ENCODE measurements around the gene VGLL4.

DNA sequence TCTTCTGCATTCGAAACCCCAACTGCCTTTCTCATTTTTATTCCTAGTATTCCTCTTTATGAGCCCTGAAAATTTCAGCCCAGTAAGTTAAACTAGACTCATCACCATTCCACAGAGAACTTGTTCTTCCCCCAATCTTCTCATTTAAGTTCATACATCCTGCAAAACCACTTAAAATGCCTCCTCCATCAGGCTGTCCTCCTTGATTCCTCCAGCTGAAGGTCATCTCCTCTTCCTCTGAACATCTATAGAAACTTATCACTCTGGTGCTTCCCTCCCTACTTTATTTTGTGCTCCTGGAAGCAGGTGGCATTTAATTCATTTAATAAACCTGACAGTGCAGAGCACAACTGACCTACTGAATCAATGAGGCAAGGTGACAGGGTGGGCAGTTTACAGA is 38.3 kb downstream of the VGLL4 start:
- no peak for TF ChIP-seq POLR2A (IDR thresholded peaks at IDR 0.05; ENCODE audit: low read length)
- no peak for TF ChIP-seq RARB (CRISPR knock-in tag; IDR thresholded peaks at IDR 0.05)
- TF ChIP-seq, protein P1, sequence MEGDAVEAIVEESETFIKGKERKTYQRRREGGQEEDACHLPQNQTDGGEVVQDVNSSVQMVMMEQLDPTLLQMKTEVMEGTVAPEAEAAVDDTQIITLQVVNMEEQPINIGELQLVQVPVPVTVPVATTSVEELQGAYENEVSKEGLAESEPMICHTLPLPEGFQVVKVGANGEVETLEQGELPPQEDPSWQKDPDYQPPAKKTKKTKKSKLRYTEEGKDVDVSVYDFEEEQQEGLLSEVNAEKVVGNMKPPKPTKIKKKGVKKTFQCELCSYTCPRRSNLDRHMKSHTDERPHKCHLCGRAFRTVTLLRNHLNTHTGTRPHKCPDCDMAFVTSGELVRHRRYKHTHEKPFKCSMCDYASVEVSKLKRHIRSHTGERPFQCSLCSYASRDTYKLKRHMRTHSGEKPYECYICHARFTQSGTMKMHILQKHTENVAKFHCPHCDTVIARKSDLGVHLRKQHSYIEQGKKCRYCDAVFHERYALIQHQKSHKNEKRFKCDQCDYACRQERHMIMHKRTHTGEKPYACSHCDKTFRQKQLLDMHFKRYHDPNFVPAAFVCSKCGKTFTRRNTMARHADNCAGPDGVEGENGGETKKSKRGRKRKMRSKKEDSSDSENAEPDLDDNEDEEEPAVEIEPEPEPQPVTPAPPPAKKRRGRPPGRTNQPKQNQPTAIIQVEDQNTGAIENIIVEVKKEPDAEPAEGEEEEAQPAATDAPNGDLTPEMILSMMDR (IDR thresholded peaks at IDR 0.05) = no peak
- TF ChIP-seq TFCP2L1 (CRISPR knock-in tag; IDR thresholded peaks at IDR 0.05) = no peak
- TF ChIP-seq EP300 (IDR thresholded peaks at IDR 0.05) = no peak
- TF ChIP-seq CHD2 (IDR thresholded peaks at IDR 0.05; ENCODE audit: low read length, partially characterized antibody) = no peak
- no peak for TF ChIP-seq JUNB (IDR thresholded peaks at IDR 0.05)
- TF ChIP-seq, protein P2, sequence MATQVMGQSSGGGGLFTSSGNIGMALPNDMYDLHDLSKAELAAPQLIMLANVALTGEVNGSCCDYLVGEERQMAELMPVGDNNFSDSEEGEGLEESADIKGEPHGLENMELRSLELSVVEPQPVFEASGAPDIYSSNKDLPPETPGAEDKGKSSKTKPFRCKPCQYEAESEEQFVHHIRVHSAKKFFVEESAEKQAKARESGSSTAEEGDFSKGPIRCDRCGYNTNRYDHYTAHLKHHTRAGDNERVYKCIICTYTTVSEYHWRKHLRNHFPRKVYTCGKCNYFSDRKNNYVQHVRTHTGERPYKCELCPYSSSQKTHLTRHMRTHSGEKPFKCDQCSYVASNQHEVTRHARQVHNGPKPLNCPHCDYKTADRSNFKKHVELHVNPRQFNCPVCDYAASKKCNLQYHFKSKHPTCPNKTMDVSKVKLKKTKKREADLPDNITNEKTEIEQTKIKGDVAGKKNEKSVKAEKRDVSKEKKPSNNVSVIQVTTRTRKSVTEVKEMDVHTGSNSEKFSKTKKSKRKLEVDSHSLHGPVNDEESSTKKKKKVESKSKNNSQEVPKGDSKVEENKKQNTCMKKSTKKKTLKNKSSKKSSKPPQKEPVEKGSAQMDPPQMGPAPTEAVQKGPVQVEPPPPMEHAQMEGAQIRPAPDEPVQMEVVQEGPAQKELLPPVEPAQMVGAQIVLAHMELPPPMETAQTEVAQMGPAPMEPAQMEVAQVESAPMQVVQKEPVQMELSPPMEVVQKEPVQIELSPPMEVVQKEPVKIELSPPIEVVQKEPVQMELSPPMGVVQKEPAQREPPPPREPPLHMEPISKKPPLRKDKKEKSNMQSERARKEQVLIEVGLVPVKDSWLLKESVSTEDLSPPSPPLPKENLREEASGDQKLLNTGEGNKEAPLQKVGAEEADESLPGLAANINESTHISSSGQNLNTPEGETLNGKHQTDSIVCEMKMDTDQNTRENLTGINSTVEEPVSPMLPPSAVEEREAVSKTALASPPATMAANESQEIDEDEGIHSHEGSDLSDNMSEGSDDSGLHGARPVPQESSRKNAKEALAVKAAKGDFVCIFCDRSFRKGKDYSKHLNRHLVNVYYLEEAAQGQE (IDR thresholded peaks at IDR 0.05) = no peak
- TF ChIP-seq, protein P3, sequence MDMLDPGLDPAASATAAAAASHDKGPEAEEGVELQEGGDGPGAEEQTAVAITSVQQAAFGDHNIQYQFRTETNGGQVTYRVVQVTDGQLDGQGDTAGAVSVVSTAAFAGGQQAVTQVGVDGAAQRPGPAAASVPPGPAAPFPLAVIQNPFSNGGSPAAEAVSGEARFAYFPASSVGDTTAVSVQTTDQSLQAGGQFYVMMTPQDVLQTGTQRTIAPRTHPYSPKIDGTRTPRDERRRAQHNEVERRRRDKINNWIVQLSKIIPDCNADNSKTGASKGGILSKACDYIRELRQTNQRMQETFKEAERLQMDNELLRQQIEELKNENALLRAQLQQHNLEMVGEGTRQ (IDR thresholded peaks at IDR 0.05) = no peak
- peak; percentile 73 for TF ChIP-seq ZFP36 (IDR thresholded peaks at IDR 0.05; ENCODE audit: borderline replicate concordance, partially characterized antibody)
- TF ChIP-seq CHD4 (IDR thresholded peaks at IDR 0.05; ENCODE audit: borderline replicate concordance) = no peak
- TF ChIP-seq, protein P4, sequence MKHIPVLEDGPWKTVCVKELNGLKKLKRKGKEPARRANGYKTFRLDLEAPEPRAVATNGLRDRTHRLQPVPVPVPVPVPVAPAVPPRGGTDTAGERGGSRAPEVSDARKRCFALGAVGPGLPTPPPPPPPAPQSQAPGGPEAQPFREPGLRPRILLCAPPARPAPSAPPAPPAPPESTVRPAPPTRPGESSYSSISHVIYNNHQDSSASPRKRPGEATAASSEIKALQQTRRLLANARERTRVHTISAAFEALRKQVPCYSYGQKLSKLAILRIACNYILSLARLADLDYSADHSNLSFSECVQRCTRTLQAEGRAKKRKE (CRISPR knock-in tag; IDR thresholded peaks at IDR 0.05; ENCODE audit: low read depth) = no peak
- no peak for TF ChIP-seq MYC (IDR thresholded peaks at IDR 0.05; ENCODE audit: borderline replicate concordance, low read length)
- TF ChIP-seq, protein P5, sequence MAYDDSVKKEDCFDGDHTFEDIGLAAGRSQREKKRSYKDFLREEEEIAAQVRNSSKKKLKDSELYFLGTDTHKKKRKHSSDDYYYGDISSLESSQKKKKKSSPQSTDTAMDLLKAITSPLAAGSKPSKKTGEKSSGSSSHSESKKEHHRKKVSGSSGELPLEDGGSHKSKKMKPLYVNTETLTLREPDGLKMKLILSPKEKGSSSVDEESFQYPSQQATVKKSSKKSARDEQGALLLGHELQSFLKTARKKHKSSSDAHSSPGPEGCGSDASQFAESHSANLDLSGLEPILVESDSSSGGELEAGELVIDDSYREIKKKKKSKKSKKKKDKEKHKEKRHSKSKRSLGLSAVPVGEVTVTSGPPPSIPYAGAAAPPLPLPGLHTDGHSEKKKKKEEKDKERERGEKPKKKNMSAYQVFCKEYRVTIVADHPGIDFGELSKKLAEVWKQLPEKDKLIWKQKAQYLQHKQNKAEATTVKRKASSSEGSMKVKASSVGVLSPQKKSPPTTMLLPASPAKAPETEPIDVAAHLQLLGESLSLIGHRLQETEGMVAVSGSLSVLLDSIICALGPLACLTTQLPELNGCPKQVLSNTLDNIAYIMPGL (CRISPR knock-in tag; IDR thresholded peaks at IDR 0.05; ENCODE audit: borderline replicate concordance) = no peak

All from A549 (cell line).